HepG2 (cell line): ENCODE measurements around the gene C16orf89. TPM values are rescaled to one million over a fixed set of nuclear protein-coding genes. Genes with fewer than 3 reads are reported as not detected.

Experiments used
- HNRNPK ChIP-seq: fragments of 200-400 bp; formaldehyde crosslinking; IDR thresholded peaks from 2 replicates; pipeline ENCODE4 v1.6.1; 2018; ENCODE audit warnings: low read length, low read depth, moderate library complexity, mild to moderate bottlenecking; ENCODE audit not compliant: poor library complexity, severe bottlenecking
- ZNF563 ChIP-seq: sonication (generic); formaldehyde crosslinking; IDR thresholded peaks from 2 replicates; pipeline ENCODE4 v1.8.0; 2022; ENCODE audit warnings: mild to moderate bottlenecking, moderate library complexity, missing genetic modification reagents
- polyA plus RNA-seq, 8 experiments: library from polyadenylated mRNA; depleted of rRNA in 3 of 8; stranded (reverse) in 7 of 8; unstranded in 1 of 8; fragments of >200 nt; fragmentation: Illumina TruSeq in 4 of 8; extraction: Trizol in 4 of 8; gene quantifications; 2 replicates each; pipeline versions ENCODE4 v1.2.1 to v1.2.3, GENCODE V29; 2011 to 2016; ENCODE audit warnings: low read depth in 4 of 8, missing spikeins in 1 of 8, mixed read lengths in 1 of 8; ENCODE audit not compliant: insufficient read depth in 1 of 8
- total RNA-seq, 5 experiments: library from RNA; depleted of rRNA; stranded (reverse); fragments of >200 nt; fragmentation: Illumina TruSeq; extraction: Trizol; gene quantifications; 2 replicates each; pipeline ENCODE4 v1.2.3, GENCODE V29; 2016; ENCODE audit warnings: low read depth in 1 of 5
- TF ChIP-seq, protein P1 (sequence below): sonication (generic); formaldehyde crosslinking; IDR thresholded peaks from 2 replicates; pipeline ENCODE4 v1.4.0; 2020; ENCODE audit warnings: missing genetic modification reagents, borderline replicate concordance
- TF ChIP-seq, protein P2 (sequence below): IDR thresholded peaks from 2 replicates; pipeline ENCODE4 v1.6.1; 2016; ENCODE audit warnings: mild to moderate bottlenecking

The C16orf89 gene
- total and polyA plus RNA-seq, 2 of the 13 experiments (the other 11 are each of a cell fraction or from before 2014, with no cell fraction given) = 1.9 to 3.4 TPM

DNA sequence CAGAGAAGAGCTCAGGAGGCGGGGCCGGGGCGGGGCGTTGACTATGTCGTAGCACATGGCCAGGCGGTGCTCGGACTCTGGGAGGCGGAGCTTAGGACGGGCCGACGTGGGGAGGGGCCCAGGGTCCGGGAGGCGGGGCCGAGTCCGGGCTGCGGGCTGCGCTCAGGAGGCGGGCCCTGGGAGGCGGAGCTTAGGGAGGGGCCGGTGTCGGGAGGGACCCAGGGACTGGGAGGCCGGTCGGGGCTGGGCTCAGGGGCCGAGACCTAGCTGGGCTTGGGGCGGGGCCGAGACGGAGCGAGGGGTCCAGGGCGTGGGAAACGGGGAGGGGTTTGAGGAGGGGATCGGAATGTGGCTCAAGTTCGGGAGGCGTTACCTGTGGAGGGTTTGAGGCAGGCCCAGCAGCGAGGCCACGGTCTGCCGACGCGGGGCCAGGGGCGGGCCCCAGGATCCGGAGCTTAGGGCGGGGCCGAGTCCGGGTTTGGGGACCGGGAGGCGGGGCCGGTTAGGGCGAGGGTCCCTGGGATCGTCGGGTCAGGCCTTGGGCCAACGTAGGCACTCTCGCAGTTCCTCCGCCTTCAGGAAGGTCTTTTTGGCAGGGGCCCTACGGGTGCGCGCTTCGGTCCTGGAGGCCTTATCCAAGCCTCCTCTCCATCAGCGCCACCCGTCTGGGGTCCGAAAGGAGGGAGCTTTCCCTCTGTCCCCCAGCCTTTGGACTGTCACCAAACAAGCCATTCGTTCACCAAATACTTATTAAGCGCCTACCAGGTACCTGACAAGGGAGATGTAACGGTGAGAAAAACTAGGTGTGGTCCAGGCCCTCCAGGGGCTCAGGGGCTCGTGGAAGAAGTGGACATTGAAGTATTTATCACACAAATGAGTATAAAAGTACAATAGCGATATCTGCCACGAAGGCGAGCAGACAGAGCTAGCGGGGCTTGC is 32.7 kb upstream of the C16orf89 start (continued):
- TF ChIP-seq, protein P1, sequence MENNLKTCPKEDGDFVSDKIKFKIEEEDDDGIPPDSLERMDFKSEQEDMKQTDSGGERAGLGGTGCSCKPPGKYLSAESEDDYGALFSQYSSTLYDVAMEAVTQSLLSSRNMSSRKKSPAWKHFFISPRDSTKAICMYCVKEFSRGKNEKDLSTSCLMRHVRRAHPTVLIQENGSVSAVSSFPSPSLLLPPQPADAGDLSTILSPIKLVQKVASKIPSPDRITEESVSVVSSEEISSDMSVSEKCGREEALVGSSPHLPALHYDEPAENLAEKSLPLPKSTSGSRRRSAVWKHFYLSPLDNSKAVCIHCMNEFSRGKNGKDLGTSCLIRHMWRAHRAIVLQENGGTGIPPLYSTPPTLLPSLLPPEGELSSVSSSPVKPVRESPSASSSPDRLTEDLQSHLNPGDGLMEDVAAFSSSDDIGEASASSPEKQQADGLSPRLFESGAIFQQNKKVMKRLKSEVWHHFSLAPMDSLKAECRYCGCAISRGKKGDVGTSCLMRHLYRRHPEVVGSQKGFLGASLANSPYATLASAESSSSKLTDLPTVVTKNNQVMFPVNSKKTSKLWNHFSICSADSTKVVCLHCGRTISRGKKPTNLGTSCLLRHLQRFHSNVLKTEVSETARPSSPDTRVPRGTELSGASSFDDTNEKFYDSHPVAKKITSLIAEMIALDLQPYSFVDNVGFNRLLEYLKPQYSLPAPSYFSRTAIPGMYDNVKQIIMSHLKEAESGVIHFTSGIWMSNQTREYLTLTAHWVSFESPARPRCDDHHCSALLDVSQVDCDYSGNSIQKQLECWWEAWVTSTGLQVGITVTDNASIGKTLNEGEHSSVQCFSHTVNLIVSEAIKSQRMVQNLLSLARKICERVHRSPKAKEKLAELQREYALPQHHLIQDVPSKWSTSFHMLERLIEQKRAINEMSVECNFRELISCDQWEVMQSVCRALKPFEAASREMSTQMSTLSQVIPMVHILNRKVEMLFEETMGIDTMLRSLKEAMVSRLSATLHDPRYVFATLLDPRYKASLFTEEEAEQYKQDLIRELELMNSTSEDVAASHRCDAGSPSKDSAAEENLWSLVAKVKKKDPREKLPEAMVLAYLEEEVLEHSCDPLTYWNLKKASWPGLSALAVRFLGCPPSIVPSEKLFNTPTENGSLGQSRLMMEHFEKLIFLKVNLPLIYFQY (CRISPR knock-in tag) = 0 out of 2 replicates have a peak, but pooled peaks have one; percentile 67
- TF ChIP-seq, protein P2, sequence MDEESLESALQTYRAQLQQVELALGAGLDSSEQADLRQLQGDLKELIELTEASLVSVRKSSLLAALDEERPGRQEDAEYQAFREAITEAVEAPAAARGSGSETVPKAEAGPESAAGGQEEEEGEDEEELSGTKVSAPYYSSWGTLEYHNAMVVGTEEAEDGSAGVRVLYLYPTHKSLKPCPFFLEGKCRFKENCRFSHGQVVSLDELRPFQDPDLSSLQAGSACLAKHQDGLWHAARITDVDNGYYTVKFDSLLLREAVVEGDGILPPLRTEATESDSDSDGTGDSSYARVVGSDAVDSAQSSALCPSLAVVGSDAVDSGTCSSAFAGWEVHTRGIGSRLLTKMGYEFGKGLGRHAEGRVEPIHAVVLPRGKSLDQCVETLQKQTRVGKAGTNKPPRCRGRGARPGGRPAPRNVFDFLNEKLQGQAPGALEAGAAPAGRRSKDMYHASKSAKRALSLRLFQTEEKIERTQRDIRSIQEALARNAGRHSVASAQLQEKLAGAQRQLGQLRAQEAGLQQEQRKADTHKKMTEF (CRISPR knock-in tag) = 0 out of 2 replicates have a peak, but pooled peaks have one; percentile 48
- TF ChIP-seq HNRNPK (peak; percentile 90), ZNF563 (CRISPR knock-in tag) (0 out of 2 replicates have a peak, but pooled peaks have one; percentile 57)
